ENCODE measurements around the gene CBR1. TPM values are rescaled to one million over a fixed set of nuclear protein-coding genes. Genes with fewer than 3 reads are reported as not detected.

CBR1 gene
- total and polyA plus RNA-seq, 2 of the 13 experiments (the other 11 are each of a cell fraction or from before 2014, with no cell fraction given) = 33.7 to 38.7 TPM

GRCh38 chr21:36079010-36079649, 9.3 kb downstream of the CBR1 start (continued):
- TF ChIP-seq HINFP (CRISPR knock-in tag; IDR thresholded peaks at IDR 0.05; ENCODE audit: low read depth) (no peak), CHD4 (IDR thresholded peaks at IDR 0.05; ENCODE audit: borderline replicate concordance, low read length) (no peak), ASH2L (IDR thresholded peaks at IDR 0.05; ENCODE audit: insufficient read length, low read depth, low read length) (no peak), ZBTB33 (CRISPR knock-in tag; IDR thresholded peaks at IDR 0.05) (no peak), SRF (IDR thresholded peaks at IDR 0.05; ENCODE audit: low read depth, low read length) (no peak), E2F2 (CRISPR knock-in tag; IDR thresholded peaks at IDR 0.05; ENCODE audit: borderline replicate concordance) (no peak), ZNF552 (CRISPR knock-in tag; IDR thresholded peaks at IDR 0.05; ENCODE audit: borderline replicate concordance) (no peak)
- TF ChIP-seq, protein P1, sequence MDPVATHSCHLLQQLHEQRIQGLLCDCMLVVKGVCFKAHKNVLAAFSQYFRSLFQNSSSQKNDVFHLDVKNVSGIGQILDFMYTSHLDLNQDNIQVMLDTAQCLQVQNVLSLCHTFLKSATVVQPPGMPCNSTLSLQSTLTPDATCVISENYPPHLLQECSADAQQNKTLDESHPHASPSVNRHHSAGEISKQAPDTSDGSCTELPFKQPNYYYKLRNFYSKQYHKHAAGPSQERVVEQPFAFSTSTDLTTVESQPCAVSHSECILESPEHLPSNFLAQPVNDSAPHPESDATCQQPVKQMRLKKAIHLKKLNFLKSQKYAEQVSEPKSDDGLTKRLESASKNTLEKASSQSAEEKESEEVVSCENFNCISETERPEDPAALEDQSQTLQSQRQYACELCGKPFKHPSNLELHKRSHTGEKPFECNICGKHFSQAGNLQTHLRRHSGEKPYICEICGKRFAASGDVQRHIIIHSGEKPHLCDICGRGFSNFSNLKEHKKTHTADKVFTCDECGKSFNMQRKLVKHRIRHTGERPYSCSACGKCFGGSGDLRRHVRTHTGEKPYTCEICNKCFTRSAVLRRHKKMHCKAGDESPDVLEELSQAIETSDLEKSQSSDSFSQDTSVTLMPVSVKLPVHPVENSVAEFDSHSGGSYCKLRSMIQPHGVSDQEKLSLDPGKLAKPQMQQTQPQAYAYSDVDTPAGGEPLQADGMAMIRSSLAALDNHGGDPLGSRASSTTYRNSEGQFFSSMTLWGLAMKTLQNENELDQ (CRISPR knock-in tag; IDR thresholded peaks at IDR 0.05; ENCODE audit: borderline replicate concordance) = no peak
- TF ChIP-seq, protein P2, sequence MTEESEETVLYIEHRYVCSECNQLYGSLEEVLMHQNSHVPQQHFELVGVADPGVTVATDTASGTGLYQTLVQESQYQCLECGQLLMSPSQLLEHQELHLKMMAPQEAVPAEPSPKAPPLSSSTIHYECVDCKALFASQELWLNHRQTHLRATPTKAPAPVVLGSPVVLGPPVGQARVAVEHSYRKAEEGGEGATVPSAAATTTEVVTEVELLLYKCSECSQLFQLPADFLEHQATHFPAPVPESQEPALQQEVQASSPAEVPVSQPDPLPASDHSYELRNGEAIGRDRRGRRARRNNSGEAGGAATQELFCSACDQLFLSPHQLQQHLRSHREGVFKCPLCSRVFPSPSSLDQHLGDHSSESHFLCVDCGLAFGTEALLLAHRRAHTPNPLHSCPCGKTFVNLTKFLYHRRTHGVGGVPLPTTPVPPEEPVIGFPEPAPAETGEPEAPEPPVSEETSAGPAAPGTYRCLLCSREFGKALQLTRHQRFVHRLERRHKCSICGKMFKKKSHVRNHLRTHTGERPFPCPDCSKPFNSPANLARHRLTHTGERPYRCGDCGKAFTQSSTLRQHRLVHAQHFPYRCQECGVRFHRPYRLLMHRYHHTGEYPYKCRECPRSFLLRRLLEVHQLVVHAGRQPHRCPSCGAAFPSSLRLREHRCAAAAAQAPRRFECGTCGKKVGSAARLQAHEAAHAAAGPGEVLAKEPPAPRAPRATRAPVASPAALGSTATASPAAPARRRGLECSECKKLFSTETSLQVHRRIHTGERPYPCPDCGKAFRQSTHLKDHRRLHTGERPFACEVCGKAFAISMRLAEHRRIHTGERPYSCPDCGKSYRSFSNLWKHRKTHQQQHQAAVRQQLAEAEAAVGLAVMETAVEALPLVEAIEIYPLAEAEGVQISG (CRISPR knock-in tag; IDR thresholded peaks at IDR 0.05) = peak; percentile 26; the same call in 1 of the 2 replicates
- TF ChIP-seq, protein P3, sequence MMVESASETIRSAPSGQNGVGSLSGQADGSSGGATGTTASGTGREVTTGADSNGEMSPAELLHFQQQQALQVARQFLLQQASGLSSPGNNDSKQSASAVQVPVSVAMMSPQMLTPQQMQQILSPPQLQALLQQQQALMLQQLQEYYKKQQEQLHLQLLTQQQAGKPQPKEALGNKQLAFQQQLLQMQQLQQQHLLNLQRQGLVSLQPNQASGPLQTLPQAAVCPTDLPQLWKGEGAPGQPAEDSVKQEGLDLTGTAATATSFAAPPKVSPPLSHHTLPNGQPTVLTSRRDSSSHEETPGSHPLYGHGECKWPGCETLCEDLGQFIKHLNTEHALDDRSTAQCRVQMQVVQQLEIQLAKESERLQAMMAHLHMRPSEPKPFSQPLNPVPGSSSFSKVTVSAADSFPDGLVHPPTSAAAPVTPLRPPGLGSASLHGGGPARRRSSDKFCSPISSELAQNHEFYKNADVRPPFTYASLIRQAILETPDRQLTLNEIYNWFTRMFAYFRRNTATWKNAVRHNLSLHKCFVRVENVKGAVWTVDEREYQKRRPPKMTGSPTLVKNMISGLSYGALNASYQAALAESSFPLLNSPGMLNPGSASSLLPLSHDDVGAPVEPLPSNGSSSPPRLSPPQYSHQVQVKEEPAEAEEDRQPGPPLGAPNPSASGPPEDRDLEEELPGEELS (CRISPR knock-in tag; IDR thresholded peaks at IDR 0.05) = no peak
- TF ChIP-seq, protein P4, sequence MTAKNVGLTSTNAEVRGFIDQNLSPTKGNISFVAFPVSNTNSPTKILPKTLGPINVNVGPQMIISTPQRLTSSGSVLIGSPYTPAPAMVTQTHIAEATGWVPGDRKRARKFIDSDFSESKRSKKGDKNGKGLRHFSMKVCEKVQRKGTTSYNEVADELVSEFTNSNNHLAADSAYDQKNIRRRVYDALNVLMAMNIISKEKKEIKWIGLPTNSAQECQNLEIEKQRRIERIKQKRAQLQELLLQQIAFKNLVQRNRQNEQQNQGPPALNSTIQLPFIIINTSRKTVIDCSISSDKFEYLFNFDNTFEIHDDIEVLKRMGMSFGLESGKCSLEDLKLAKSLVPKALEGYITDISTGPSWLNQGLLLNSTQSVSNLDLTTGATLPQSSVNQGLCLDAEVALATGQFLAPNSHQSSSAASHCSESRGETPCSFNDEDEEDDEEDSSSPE (CRISPR knock-in tag; IDR thresholded peaks at IDR 0.05) = no peak
- TF ChIP-seq, protein P5, sequence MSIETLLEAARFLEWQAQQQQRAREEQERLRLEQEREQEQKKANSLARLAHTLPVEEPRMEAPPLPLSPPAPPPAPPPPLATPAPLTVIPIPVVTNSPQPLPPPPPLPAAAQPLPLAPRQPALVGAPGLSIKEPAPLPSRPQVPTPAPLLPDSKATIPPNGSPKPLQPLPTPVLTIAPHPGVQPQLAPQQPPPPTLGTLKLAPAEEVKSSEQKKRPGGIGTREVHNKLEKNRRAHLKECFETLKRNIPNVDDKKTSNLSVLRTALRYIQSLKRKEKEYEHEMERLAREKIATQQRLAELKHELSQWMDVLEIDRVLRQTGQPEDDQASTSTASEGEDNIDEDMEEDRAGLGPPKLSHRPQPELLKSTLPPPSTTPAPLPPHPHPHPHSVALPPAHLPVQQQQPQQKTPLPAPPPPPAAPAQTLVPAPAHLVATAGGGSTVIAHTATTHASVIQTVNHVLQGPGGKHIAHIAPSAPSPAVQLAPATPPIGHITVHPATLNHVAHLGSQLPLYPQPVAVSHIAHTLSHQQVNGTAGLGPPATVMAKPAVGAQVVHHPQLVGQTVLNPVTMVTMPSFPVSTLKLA (IDR thresholded peaks at IDR 0.05) = no peak
